GM23248 (cell line): ENCODE data around the gene SLC50A1. TPM values are rescaled to one million over a fixed set of nuclear protein-coding genes. Genes with fewer than 3 reads are reported as not detected.

ENCODE experiments used
- DNase-seq: peaks from one replicate; pipeline ENCODE4 v3.0.0-alpha.2; 2015
- H2AFZ ChIP-seq: fragments of 200-600 bp; sonication (generic); 2 replicates; pipeline ENCODE4 v1.6.1; 2016; ENCODE audit warnings: antibody characterized with exemption
- H3F3A ChIP-seq: fragments of 200-600 bp; sonication (generic); 2 replicates; pipeline ENCODE4 v1.6.1; 2016; ENCODE audit warnings: mild to moderate bottlenecking, antibody characterized with exemption, mixed run types; ENCODE audit not compliant: insufficient read depth
- H3K27ac ChIP-seq: fragments of 200-600 bp; sonication (generic); 2 replicates; pipeline ENCODE4 v1.5.1; 2016; ENCODE audit warnings: mild to moderate bottlenecking
- H3K27me3 ChIP-seq: fragments of 200-600 bp; sonication (generic); replicated peaks from 2 replicates; pipeline ENCODE4 v1.6.1; 2016; ENCODE audit warnings: mild to moderate bottlenecking; ENCODE audit not compliant: insufficient read depth
- H3K36me3 ChIP-seq: fragments of 200-600 bp; sonication (generic); 2 replicates; pipeline ENCODE4 v1.6.1; 2016; ENCODE audit warnings: low read depth, mild to moderate bottlenecking
- H3K4me1 ChIP-seq: fragments of 200-600 bp; sonication (generic); 2 replicates; pipeline ENCODE4 v1.6.1; 2016; ENCODE audit warnings: mild to moderate bottlenecking; ENCODE audit not compliant: insufficient read depth
- H3K4me2 ChIP-seq: fragments of 200-600 bp; sonication (generic); one replicate; pipeline ENCODE4 v1.6.1; 2016; ENCODE audit warnings: mild to moderate bottlenecking; ENCODE audit not compliant: unreplicated experiment
- H3K4me3 ChIP-seq: fragments of 200-600 bp; sonication (generic); 2 replicates; pipeline ENCODE4 v1.5.1; 2016; ENCODE audit warnings: mild to moderate bottlenecking
- H3K79me2 ChIP-seq: fragments of 200-600 bp; sonication (generic); 2 replicates; pipeline ENCODE4 v1.6.1; 2016; ENCODE audit warnings: mild to moderate bottlenecking; ENCODE audit not compliant: insufficient read depth
- H3K9ac ChIP-seq: fragments of 200-600 bp; sonication (generic); 2 replicates; pipeline ENCODE4 v1.6.1; 2016; ENCODE audit warnings: mild to moderate bottlenecking
- H3K9me2 ChIP-seq: fragments of 200-600 bp; sonication (generic); 2 replicates; pipeline ENCODE4 v1.6.1; 2016; ENCODE audit warnings: mixed run types, mild to moderate bottlenecking, moderate library complexity; ENCODE audit not compliant: insufficient read depth
- H3K9me3 ChIP-seq: fragments of 200-600 bp; sonication (generic); one replicate; pipeline ENCODE4 v1.6.1; 2017; ENCODE audit warnings: low read depth
- H4K20me1 ChIP-seq: fragments of 200-600 bp; sonication (generic); 2 replicates; pipeline ENCODE4 v1.6.0; 2016; ENCODE audit not compliant: insufficient read depth
- EZH2 ChIP-seq: fragments of 200-600 bp; sonication (generic); IDR thresholded peaks from 2 replicates; pipeline ENCODE4 v1.6.1; 2018; ENCODE audit warnings: antibody characterized with exemption, mild to moderate bottlenecking; ENCODE audit not compliant: insufficient read depth, poor library complexity, severe bottlenecking
- EZH2phosphoT487 ChIP-seq: fragments of 200-600 bp; sonication (generic); IDR thresholded peaks from 2 replicates; pipeline ENCODE4 v1.6.1; 2018; ENCODE audit warnings: antibody characterized with exemption, moderate library complexity, mild to moderate bottlenecking, low read depth; ENCODE audit not compliant: insufficient read depth
- WGBS, 2 experiments: methylation state at CpG; one replicate each; pipeline ENCODE4 v1.1.6; 2015 to 2017; ENCODE audit warnings: low lambda C conversion rate in 2 of 2, low coverage in 1 of 2; ENCODE audit errors: missing lambda C conversion rate in 2 of 2; 5-methylcytosine and 5-hydroxymethylcytosine counted together
- in situ Hi-C: fragments of 300-500 bp; cut with MboI; formaldehyde crosslinking; loops from 2 replicates; pipeline ENCODE4 v1.15.0; 2020
- polyA plus RNA-seq: library from polyadenylated mRNA; unstranded; fragments of >200 nt; fragmentation: Nextera tagmentation; extraction: Ambion mirVana; gene quantifications from 2 replicates; pipeline ENCODE4 v1.2.1, GENCODE V29; 2016
- total RNA-seq: library from RNA; depleted of rRNA; stranded (reverse); fragments of >200 nt; shearing (Covaris generic); gene quantifications from 2 replicates; pipeline ENCODE4 v1.2.3, GENCODE V29; 2014

Gene SLC50A1
- total and polyA plus RNA-seq, 2 experiments from 2014 or later = 33.4 to 55.1 TPM

GRCh38 chr1:155174324-155175280 lies 39.0 kb downstream of the SLC50A1 start:
- whole genome bisulfite sequencing, 2 experiments = 8 to 34% methylated on average over 4 to 35 of the region's 35 CpGs

DNA sequence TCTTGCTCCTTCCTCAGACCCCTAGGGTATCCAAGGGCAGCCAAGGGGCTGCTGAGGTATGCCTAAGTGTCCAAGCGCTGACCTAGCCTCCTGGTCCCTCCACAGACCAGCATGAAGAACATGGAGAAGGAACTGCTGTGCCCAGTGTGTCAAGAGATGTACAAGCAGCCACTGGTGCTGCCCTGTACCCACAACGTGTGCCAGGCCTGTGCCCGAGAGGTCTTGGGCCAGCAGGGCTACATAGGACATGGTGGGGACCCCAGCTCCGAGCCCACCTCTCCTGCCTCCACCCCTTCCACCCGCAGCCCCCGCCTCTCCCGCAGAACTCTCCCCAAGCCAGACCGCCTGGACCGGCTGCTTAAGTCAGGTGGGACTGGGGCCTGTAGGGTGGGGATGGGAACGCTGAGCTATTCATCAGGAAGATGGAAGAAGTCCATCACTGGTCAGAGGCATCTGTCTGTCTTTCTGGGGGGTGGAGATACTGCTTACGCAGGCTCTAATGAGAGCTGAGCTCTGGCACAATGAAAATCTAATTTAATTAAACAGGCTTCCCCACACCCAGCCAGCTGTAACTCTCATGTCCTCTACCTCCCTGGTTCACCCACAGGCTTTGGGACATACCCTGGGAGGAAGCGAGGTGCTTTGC lies 39.8 kb downstream of the SLC50A1 start:
- H3K27me3 ChIP-seq = no peaks in the 10 kb centered on the region
- H3K4me3 ChIP-seq = no peak overlapping the region; the same call in 1 of the 2 replicates
- no peak overlapping the region for H2AFZ ChIP-seq
- peaks cover 11% of the 10 kb centered on the region for H3K4me1 ChIP-seq
- TF ChIP-seq EZH2 = no peak
- TF ChIP-seq EZH2phosphoT487 = no peak
- no peaks in the 10 kb centered on the region for H3K9me2 ChIP-seq
- WGBS, 2 experiments = 79 to 85% methylated on average over 12 of the region's 12 CpGs
- peaks cover under 1% of the 10 kb centered on the region; the same call in 1 of the 2 replicates for H3K36me3 ChIP-seq
- no peak for DNase-seq
- no peak overlapping the region for H3K27ac ChIP-seq
- H3K79me2 ChIP-seq = peaks cover 26% of the 10 kb centered on the region
- no peaks in the 10 kb centered on the region for H4K20me1 ChIP-seq
- peak overlapping the region; percentile 97 for H3K4me2 ChIP-seq
- no peak overlapping the region for H3K9ac ChIP-seq
- in situ Hi-C loops = no loop called here
- peaks cover 5% of the 10 kb centered on the region; the same call in 1 of the 2 replicates for H3F3A ChIP-seq
- no peaks in the 10 kb centered on the region for H3K9me3 ChIP-seq

More at GRCh38 chr1:155174324-155175280, 39.0 kb downstream of the SLC50A1 start:
- H3K9me2 ChIP-seq = no peaks in the 10 kb centered on the region
- no peak overlapping the region for H3K27ac ChIP-seq
- H3K4me1 ChIP-seq = peaks cover 11% of the 10 kb centered on the region
- peak overlapping the region; percentile 96 for H3K9ac ChIP-seq
- H2AFZ ChIP-seq = peak overlapping the region; percentile 82
- peak overlapping the region; percentile 88 for H3K4me3 ChIP-seq
- peaks cover 7% of the 10 kb centered on the region for H3F3A ChIP-seq
- peak; percentile 45 for DNase-seq
- no peaks in the 10 kb centered on the region for H3K9me3 ChIP-seq
- H3K27me3 ChIP-seq = no peaks in the 10 kb centered on the region
- TF ChIP-seq EZH2 (no peak), EZH2phosphoT487 (no peak)
- peaks cover 32% of the 10 kb centered on the region for H3K79me2 ChIP-seq
- peaks cover 2% of the 10 kb centered on the region; the same call in 1 of the 2 replicates for H3K36me3 ChIP-seq
- peak overlapping the region; percentile 97 for H3K4me2 ChIP-seq
- in situ Hi-C loops = no loop called here
- no peaks in the 10 kb centered on the region for H4K20me1 ChIP-seq

DNA sequence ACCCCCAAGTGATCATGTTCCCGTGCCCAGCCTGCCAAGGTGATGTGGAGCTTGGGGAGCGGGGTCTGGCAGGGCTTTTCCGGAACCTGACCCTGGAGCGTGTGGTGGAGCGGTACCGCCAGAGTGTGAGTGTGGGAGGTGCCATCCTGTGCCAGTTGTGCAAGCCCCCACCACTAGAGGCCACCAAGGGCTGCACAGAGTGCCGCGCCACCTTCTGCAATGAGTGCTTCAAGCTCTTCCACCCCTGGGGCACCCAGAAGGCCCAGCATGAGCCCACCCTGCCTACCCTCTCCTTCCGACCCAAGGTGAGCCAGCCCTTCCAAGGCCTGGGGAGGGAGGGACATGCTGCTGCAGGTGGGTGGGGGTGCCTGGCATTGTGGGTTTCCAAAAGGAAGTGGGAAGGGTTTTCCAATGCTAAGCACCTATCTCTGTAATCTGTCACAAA lies 40.3 kb downstream of the SLC50A1 start:
- H3K27ac ChIP-seq = no peak overlapping the region
- H2AFZ ChIP-seq = no peak overlapping the region
- WGBS, 2 experiments = 90 to 91% methylated on average over 9 of the region's 9 CpGs
- no peaks in the 10 kb centered on the region for H3K9me3 ChIP-seq
- H3K4me2 ChIP-seq = no peak overlapping the region
- peaks cover 11% of the 10 kb centered on the region for H3K4me1 ChIP-seq
- peaks cover 21% of the 10 kb centered on the region for H3K79me2 ChIP-seq
- H3K36me3 ChIP-seq = no peaks in the 10 kb centered on the region; the same call in 1 of the 2 replicates
- in situ Hi-C loops = no loop called here
- DNase-seq = no peak
- no peaks in the 10 kb centered on the region for H3K9me2 ChIP-seq
- H3K27me3 ChIP-seq = no peaks in the 10 kb centered on the region
- no peak overlapping the region for H3K9ac ChIP-seq
- TF ChIP-seq EZH2phosphoT487 = no peak
- H4K20me1 ChIP-seq = no peaks in the 10 kb centered on the region
- H3F3A ChIP-seq = peaks cover 5% of the 10 kb centered on the region; the same call in 1 of the 2 replicates
- no peak overlapping the region for H3K4me3 ChIP-seq

GRCh38 chr1:155176544-155177071 lies 41.0 kb downstream of the SLC50A1 start:
- Histone ChIP-seq H2AFZ (no peak overlapping the region), H3K4me3 (no peak overlapping the region), H3K27me3 (no peaks in the 10 kb centered on the region), H3K9me3 (no peaks in the 10 kb centered on the region), H3F3A (peaks cover 5% of the 10 kb centered on the region; the same call in 1 of the 2 replicates), H4K20me1 (no peaks in the 10 kb centered on the region), H3K27ac (no peak overlapping the region), H3K9ac (no peak overlapping the region), H3K36me3 (no peaks in the 10 kb centered on the region; the same call in 1 of the 2 replicates), H3K4me2 (no peak overlapping the region), H3K9me2 (no peaks in the 10 kb centered on the region), H3K79me2 (peaks cover 14% of the 10 kb centered on the region), H3K4me1 (peaks cover 8% of the 10 kb centered on the region)
- 62% methylated on average over 8 of the region's 8 CpGs for WGBS, 2 experiments
- peak; percentile 81 for DNase-seq
- TF ChIP-seq EZH2 = no peak
- no peak for TF ChIP-seq EZH2phosphoT487
- in situ Hi-C loops = no loop called here
